HCT116 (cell line): ENCODE results near the gene GMDS. TPM values are rescaled to one million over a fixed set of nuclear protein-coding genes. Genes with fewer than 3 reads are reported as not detected.

Experiments
- ATAC-seq: fragments of 200-7000 bp; cut with Tn5 transposase; 2 replicates; pipeline ENCODE4 v1.9.1; 2020; ENCODE audit warnings: mild to moderate bottlenecking, moderate library complexity
- BruUV-seq: library from RNA; stranded (reverse); fragments of 400-500 nt; replicated peaks from 2 replicates; lab custom pipeline; 2021; lab: Mats Ljungman, UMichigan
- CTCF ChIA-PET: fragments of 300-600 bp; sonication (Branson Sonifier 250); formaldehyde crosslinking; loops from one replicate; lab custom pipeline; 2021; ENCODE audit warnings: antibody characterized with exemption; lab: Charles Lee
- POLR2A ChIA-PET: fragments of 300-600, 350-600 bp; sonication (Branson Sonifier 250); formaldehyde crosslinking; loops from one replicate; lab custom pipeline; 2021; ENCODE audit warnings: antibody characterized with exemption; lab: Charles Lee
- RAD21 ChIA-PET, 2 experiments: fragments of 300-600 bp; sonication (Branson Sonifier 250); formaldehyde crosslinking; loops; one replicate each; lab custom pipeline; 2023; ENCODE audit warnings: low total read pairs in 2 of 2; ENCODE audit not compliant: uncharacterized antibody in 2 of 2, unreplicated experiment in 2 of 2, low non-redundant PET in 1 of 2; lab: Charles Lee
- DNase-seq: peaks from one replicate; pipeline ENCODE4 v3.0.0-alpha.2; 2010; ENCODE audit warnings: low read depth, low spot score
- H2AFZ ChIP-seq: fragments of 200-600 bp; shearing (Covaris generic), sonication (generic); 2 replicates; pipeline ENCODE4 v1.6.1; 2017; ENCODE audit warnings: low read depth, mixed run types, mixed read lengths, antibody characterized with exemption, low read length; ENCODE audit not compliant: poor library complexity, severe bottlenecking
- H3K27ac ChIP-seq: 2 replicates; pipeline ENCODE4 v1.5.1; 2012; ENCODE audit warnings: low read depth, low read length
- H3K27me3 ChIP-seq: fragments of 200-600 bp; sonication (generic); 2 replicates; pipeline ENCODE4 v1.6.1; 2016; ENCODE audit warnings: mixed run types, low read length, mixed read lengths; ENCODE audit not compliant: insufficient read depth
- H3K36me3 ChIP-seq, 2 experiments: fragments of 200-500 bp in 1 of 2; fragments of 200-600 bp in 1 of 2; sonication (Bioruptor generic) in 1 of 2; sonication (generic) in 1 of 2; 2 replicates each; pipeline versions ENCODE4 v1.5.1 to v1.6.1; 2014 to 2016; ENCODE audit warnings: low read length in 2 of 2, inconsistent platforms in 1 of 2, mixed read lengths in 1 of 2, mixed run types in 1 of 2; ENCODE audit not compliant: insufficient read depth in 2 of 2, control insufficient read depth in 1 of 2
- H3K4me1 ChIP-seq, 2 experiments: fragments of 200-600 bp in 1 of 2; sonication (generic) in 1 of 2; 2 replicates each; pipeline versions ENCODE4 v1.5.1 to v1.6.1; 2012 to 2017; ENCODE audit warnings: low read length in 2 of 2, inconsistent platforms in 1 of 2, mild to moderate bottlenecking in 1 of 2, mixed read lengths in 1 of 2, mixed run types in 1 of 2, moderate library complexity in 1 of 2; ENCODE audit not compliant: insufficient read depth in 2 of 2, control insufficient read depth in 1 of 2
- H3K4me2 ChIP-seq: fragments of 200-600 bp; sonication (generic); 2 replicates; pipeline ENCODE4 v1.6.1; 2017; ENCODE audit warnings: mixed run types, low read length, mixed read lengths
- H3K4me3 ChIP-seq, 2 experiments: fragments of 200-600 bp in 1 of 2; sonication (generic) in 1 of 2; replicated peaks in 1 of 2; 2 replicates each; pipeline ENCODE4 v1.5.1; 2011 to 2016; ENCODE audit warnings: low read length in 2 of 2, control low read depth in 1 of 2, low read depth in 1 of 2, mild to moderate bottlenecking in 1 of 2, mixed read lengths in 1 of 2, mixed run types in 1 of 2
- H3K79me2 ChIP-seq: fragments of 200-600 bp; sonication (generic); 2 replicates; pipeline ENCODE4 v1.6.1; 2017; ENCODE audit warnings: mild to moderate bottlenecking, mixed run types, low read length, moderate library complexity, mixed read lengths; ENCODE audit not compliant: insufficient read depth
- H3K9ac ChIP-seq: fragments of 200-600 bp; sonication (generic); 2 replicates; pipeline ENCODE4 v1.6.1; 2016; ENCODE audit warnings: low read length, mixed read lengths
- H3K9me2 ChIP-seq: fragments of 200-600 bp; sonication (generic), shearing (Covaris generic); 2 replicates; pipeline ENCODE4 v1.6.1; 2017; ENCODE audit warnings: mixed run types, mild to moderate bottlenecking, moderate library complexity; ENCODE audit not compliant: insufficient read depth
- H3K9me3 ChIP-seq, 2 experiments: fragments of 200-500 bp in 1 of 2; fragments of 200-600 bp in 1 of 2; sonication (Bioruptor generic) in 1 of 2; sonication (generic) in 1 of 2; 2 replicates each; pipeline ENCODE4 v1.6.1; 2014 to 2017; ENCODE audit warnings: low read length in 2 of 2, mixed read lengths in 2 of 2, inconsistent platforms in 1 of 2, low read depth in 1 of 2, mild to moderate bottlenecking in 1 of 2, mixed run types in 1 of 2, moderate library complexity in 1 of 2; ENCODE audit not compliant: control insufficient read depth in 1 of 2, insufficient read depth in 1 of 2
- H4K20me1 ChIP-seq: fragments of 200-600 bp; sonication (generic), shearing (Covaris generic); 2 replicates; pipeline ENCODE4 v1.6.1; 2017; ENCODE audit warnings: mixed run types, mild to moderate bottlenecking, moderate library complexity; ENCODE audit not compliant: insufficient read depth
- CBX3 ChIP-seq: IDR thresholded peaks from 2 replicates; pipeline ENCODE4 v1.6.1; 2012; ENCODE audit warnings: low read depth
- CEBPB ChIP-seq: IDR thresholded peaks from 2 replicates; pipeline ENCODE4 v1.6.1; 2012; ENCODE audit warnings: low read depth
- EGR1 ChIP-seq: IDR thresholded peaks from 2 replicates; pipeline ENCODE4 v1.6.1; 2012; ENCODE audit warnings: low read depth
- ELF1 ChIP-seq: IDR thresholded peaks from 2 replicates; pipeline ENCODE4 v1.6.1; 2012; ENCODE audit warnings: low read depth, borderline replicate concordance
- EZH2phosphoT487 ChIP-seq: fragments of 200-600 bp; IDR thresholded peaks from 2 replicates; pipeline ENCODE4 v1.6.1; 2018; ENCODE audit warnings: antibody characterized with exemption, borderline replicate concordance
- FOSL1 ChIP-seq: IDR thresholded peaks from 2 replicates; pipeline ENCODE4 v1.6.1; 2012; ENCODE audit warnings: low read depth
- JUND ChIP-seq: IDR thresholded peaks from 2 replicates; pipeline ENCODE4 v1.6.1; 2012
- POLR2A ChIP-seq: IDR thresholded peaks from 2 replicates; pipeline ENCODE4 v1.7.0; 2011; ENCODE audit warnings: borderline replicate concordance; ENCODE audit not compliant: insufficient read depth, insufficient read length; ENCODE audit errors: extremely low read depth
- POLR2AphosphoS5 ChIP-seq: IDR thresholded peaks from 2 replicates; pipeline ENCODE4 v1.6.1; 2011; ENCODE audit warnings: mild to moderate bottlenecking, low read depth, low read length, moderate library complexity
- SP1 ChIP-seq: IDR thresholded peaks from 2 replicates; pipeline ENCODE4 v1.6.1; 2012; ENCODE audit warnings: low read depth
- TCF7L2 ChIP-seq: IDR thresholded peaks from 2 replicates; pipeline ENCODE4 v1.7.0; 2011; ENCODE audit warnings: borderline replicate concordance, inconsistent platforms; ENCODE audit not compliant: insufficient read depth, insufficient read length; ENCODE audit errors: extremely low read depth
- YY1 ChIP-seq: IDR thresholded peaks from 2 replicates; pipeline ENCODE4 v1.6.1; 2011; ENCODE audit warnings: low read length, low read depth, moderate library complexity, mild to moderate bottlenecking; ENCODE audit not compliant: insufficient replicate concordance; ENCODE audit errors: extremely low read depth
- ZFX ChIP-seq: fragments of 450-650 bp; IDR thresholded peaks from 2 replicates; pipeline ENCODE4 v1.6.1; 2017
- ZNF274 ChIP-seq: fragments of 200-500 bp; sonication (Bioruptor generic); IDR thresholded peaks from 2 replicates; pipeline ENCODE4 v1.6.1; 2014; ENCODE audit warnings: mild to moderate bottlenecking, low read depth, low read length, inconsistent platforms
- intact Hi-C: fragments of 100-400 bp; cut with micrococcal nuclease; formaldehyde crosslinking; loops from 2 replicates; pipeline ENCODE4 v1.10.0; 2022
- total RNA-seq: library from RNA; stranded (reverse); gene quantifications from one replicate; pipeline ENCODE4 v1.2.1, GENCODE V29; 2021; ENCODE audit not compliant: unreplicated experiment
- TF ChIP-seq, protein P1 (sequence below): IDR thresholded peaks from 2 replicates; pipeline ENCODE4 v1.6.1; 2012
- TF ChIP-seq, protein P2 (sequence below), 3 experiments: fragments of 200-600 bp in 1 of 3; sonication (generic) in 1 of 3; IDR thresholded peaks in 2 of 3; conservative IDR thresholded peaks in 1 of 3; 2 replicates each; pipeline ENCODE4 v1.5.1; 2012 to 2017; ENCODE audit warnings: low read depth in 2 of 3, low read length in 2 of 3, antibody characterized with exemption in 1 of 3, borderline replicate concordance in 1 of 3, control low read depth in 1 of 3, mild to moderate bottlenecking in 1 of 3, mixed read lengths in 1 of 3, mixed run types in 1 of 3, moderate library complexity in 1 of 3; ENCODE audit not compliant: insufficient read depth in 1 of 3
- TF ChIP-seq, protein P3 (sequence below): IDR thresholded peaks from 2 replicates; pipeline ENCODE4 v1.6.1; 2012

GMDS gene
- total RNA-seq, 1 experiment from 2014 or later, result 34.4 TPM

- Histone ChIP-seq H3K27me3 (no peaks in the 10 kb centered on the region), H3K36me3 (no peaks in the 10 kb centered on the region), H2AFZ (no peak overlapping the region), H3K9me3 (no peaks in the 10 kb centered on the region), H3K9ac (no peak overlapping the region), H3K79me2 (no peaks in the 10 kb centered on the region), H3K27ac (no peak overlapping the region), H3K4me2 (no peak overlapping the region), H3K4me3 (no peak overlapping the region), H4K20me1 (no peaks in the 10 kb centered on the region), H3K4me1 (no peaks in the 10 kb centered on the region), H3K9me2 (no peaks in the 10 kb centered on the region)
- no peak for DNase-seq
- intact Hi-C loops, result no loop called here
- BruUV-seq, result no TSS peak
- ATAC-seq, result no peak
- POLR2A ChIA-PET, result no interaction called here
- CTCF ChIA-PET, result interaction anchor here (1.5 kb wide), 1 partner anchor 8 kb away, joined by 5 read pairs; no protein-coding TSS in a partner anchor
- TF ChIP-seq CEBPB, result no peak
- RAD21 ChIA-PET, result no interaction called here
Measured at GRCh38 chr6:2216794-2217383, 28.5 kb downstream of the GMDS start.

DNA sequence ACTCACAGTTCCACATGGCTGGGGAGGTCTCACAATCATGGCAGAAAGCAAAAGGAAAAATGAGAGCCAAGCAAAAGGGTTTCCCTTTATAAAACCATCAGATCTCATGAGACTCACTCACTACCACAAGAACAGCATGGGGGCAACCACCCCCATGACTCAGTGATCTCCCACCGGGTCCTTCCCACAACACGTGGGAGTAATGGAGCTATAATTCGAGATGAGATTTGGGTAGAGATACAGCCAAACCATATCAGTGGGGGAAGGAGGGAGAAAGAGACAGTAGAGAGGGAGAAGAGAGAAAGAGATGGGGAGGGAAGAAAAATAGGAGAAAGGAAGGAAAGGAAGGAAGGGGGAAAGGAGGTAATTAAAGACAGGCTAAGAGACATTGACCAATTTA, 30.1 kb downstream of the GMDS start:
- no peak overlapping the region for H3K4me3 ChIP-seq
- DNase-seq (no peak), ATAC-seq (no peak)
- H3K9me3 ChIP-seq, result no peaks in the 10 kb centered on the region
- no peaks in the 10 kb centered on the region for H3K27me3 ChIP-seq
- intact Hi-C loops, result no loop called here
- no peaks in the 10 kb centered on the region for H3K79me2 ChIP-seq
- POLR2A ChIA-PET, result no interaction called here
- no peak overlapping the region for H3K4me2 ChIP-seq
- no peaks in the 10 kb centered on the region for H4K20me1 ChIP-seq
- TF ChIP-seq ZFX (no peak), JUND (no peak), POLR2A (no peak), FOSL1 (no peak), POLR2AphosphoS5 (no peak), EZH2phosphoT487 (no peak), CBX3 (no peak), YY1 (no peak), ZNF274 (no peak), TCF7L2 (no peak), ELF1 (no peak), EGR1 (no peak), SP1 (no peak)
- TF ChIP-seq, protein P1, sequence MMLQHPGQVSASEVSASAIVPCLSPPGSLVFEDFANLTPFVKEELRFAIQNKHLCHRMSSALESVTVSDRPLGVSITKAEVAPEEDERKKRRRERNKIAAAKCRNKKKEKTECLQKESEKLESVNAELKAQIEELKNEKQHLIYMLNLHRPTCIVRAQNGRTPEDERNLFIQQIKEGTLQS, result no peak
- TF ChIP-seq, protein P2, sequence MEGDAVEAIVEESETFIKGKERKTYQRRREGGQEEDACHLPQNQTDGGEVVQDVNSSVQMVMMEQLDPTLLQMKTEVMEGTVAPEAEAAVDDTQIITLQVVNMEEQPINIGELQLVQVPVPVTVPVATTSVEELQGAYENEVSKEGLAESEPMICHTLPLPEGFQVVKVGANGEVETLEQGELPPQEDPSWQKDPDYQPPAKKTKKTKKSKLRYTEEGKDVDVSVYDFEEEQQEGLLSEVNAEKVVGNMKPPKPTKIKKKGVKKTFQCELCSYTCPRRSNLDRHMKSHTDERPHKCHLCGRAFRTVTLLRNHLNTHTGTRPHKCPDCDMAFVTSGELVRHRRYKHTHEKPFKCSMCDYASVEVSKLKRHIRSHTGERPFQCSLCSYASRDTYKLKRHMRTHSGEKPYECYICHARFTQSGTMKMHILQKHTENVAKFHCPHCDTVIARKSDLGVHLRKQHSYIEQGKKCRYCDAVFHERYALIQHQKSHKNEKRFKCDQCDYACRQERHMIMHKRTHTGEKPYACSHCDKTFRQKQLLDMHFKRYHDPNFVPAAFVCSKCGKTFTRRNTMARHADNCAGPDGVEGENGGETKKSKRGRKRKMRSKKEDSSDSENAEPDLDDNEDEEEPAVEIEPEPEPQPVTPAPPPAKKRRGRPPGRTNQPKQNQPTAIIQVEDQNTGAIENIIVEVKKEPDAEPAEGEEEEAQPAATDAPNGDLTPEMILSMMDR (IDR thresholded peaks at IDR 0.05 in 2 of 3, conservative IDR thresholded peaks at IDR 0.05 in 1 of 3; ENCODE audit: borderline replicate concordance in 1 of 3, insufficient read depth in 1 of 3, low read depth in 2 of 3, low read length in 2 of 3), result no peak
- TF ChIP-seq, protein P3, sequence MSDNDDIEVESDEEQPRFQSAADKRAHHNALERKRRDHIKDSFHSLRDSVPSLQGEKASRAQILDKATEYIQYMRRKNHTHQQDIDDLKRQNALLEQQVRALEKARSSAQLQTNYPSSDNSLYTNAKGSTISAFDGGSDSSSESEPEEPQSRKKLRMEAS, result no peak
- no peak overlapping the region for H3K9ac ChIP-seq
- CTCF ChIA-PET, result no interaction called here
- RAD21 ChIA-PET, result no interaction called here
- no TSS peak for BruUV-seq
- no peak overlapping the region for H3K27ac ChIP-seq
- H3K9me2 ChIP-seq, result no peaks in the 10 kb centered on the region
- no peaks in the 10 kb centered on the region for H3K4me1 ChIP-seq
- no peak overlapping the region for H2AFZ ChIP-seq
- no peaks in the 10 kb centered on the region for H3K36me3 ChIP-seq
